GM19035 (cell line): ENCODE data around the gene RPS6KA3.
"Not testable (repeated sequence)": the region's sequence is repeated elsewhere in the genome, so short reads cannot be mapped to it uniquely, and the experiment has no call there.

ENCODE experiments used
- ATAC-seq: cut with Tn5 transposase; IDR thresholded peaks from one replicate; pipeline ENCODE4 v1.9.1; 2021; ENCODE audit not compliant: unreplicated experiment

Gene RPS6KA3

GRCh38 chrX:20265726-20266681, 705 bp downstream of the RPS6KA3 start:
- ATAC-seq = peak; percentile 14

DNA sequence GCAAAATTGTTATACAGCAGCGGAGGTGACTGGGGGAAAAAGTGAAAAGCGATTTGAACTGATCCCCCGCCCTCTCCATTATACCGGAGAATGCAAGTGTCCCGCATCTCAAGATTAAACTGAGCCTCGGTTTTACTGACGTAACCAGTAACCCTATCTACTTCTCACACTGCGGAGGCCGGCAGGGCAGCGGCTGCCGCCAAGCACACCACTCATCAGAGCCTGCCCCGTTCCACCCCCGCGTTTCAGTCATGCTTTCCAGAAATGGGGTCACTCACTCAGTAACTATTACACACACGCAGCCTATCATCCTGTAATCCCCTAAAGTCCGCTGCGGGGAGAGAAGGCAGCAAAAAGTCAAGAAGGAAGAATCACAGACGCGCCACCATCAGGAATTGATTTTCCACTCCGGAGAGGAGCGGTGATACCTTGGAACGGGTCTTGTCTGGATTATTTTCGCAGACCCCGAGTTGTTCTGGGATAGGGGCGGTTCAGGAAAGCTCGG, 1.4 kb downstream of the RPS6KA3 start:
- ATAC-seq = peak; percentile 32

DNA sequence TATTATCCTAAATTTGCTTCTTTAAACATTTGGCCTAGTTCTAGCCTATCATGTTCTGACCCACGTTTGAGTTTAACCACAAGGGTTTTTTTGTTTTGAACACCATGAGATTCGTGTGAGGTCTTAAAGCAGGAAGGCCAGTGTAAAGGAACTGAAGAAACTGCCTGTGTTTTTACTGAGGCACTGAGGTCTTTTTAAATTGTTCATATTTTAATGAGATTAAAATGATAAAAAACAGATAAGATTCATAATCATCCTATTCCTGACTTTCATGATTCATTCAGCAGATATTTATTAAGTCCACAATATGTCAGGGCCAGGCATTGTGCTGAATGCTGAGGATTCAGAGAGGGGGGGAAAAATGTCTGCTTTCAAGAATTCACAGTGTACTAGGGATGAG, 3.2 kb downstream of the RPS6KA3 start:
- peak; percentile 26 for ATAC-seq

DNA sequence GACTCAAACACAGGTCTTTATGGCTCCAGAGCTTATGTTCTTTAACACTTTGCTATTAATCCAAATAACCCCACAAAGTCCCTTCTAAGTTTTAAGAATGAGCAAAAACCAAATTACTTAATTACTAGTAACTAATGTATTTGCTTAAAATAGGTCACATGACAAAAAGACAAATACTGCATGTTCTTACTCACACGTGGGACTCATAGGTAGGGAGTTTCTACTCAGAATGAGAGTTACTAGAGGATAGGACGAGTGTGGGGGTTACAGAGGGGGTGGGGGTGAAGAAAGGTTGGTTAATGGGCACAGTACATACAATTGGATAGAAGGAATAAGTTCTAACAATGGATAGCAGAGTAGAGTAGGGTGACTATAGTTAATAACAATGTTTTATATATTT, 5.8 kb downstream of the RPS6KA3 start:
- ATAC-seq = no peak

GRCh38 chrX:20254712-20255299, 11.9 kb downstream of the RPS6KA3 start:
- no peak for ATAC-seq

DNA sequence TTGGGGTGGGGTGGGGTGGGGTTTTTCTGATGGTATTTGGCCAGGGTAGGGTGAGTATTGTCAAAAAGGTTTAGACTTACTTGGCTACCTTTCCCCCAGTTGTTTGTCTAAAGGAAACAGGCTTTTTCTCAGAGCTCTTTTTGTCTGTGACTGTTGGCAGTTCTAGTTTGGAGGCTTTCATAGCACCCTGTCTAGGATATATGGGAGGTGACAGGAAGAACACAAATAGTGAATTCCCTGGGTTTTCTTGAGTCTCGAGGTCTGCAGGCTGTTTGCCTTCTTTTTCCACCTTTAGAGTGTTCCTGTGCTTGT, 13.5 kb downstream of the RPS6KA3 start:
- ATAC-seq = no peak

GRCh38 chrX:20252381-20253231, 14.1 kb downstream of the RPS6KA3 start:
- ATAC-seq = no peak

DNA sequence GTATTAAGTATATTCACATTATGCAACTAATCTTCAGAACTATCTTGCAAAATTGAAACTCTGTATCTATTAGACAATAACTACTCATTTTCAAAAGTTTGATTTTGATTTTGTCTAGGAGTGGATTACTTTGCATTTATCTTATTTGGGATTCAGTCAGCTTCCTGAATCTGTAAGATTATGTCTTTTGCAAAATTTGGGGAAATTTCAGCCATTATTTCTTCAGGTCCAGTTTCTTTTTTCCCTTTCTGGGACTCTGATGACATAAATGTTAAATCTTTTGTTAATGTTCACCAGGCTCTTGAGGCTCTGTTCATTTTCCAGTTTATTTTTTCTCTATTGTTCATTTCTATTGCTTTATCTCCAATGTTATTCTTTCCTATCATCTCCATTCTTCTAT, 15.0 kb downstream of the RPS6KA3 start:
- no peak for ATAC-seq

- ATAC-seq = not testable (repeated sequence)
Observed at GRCh38 chrX:20250146-20250545, 16.6 kb downstream of the RPS6KA3 start.

- no peak for ATAC-seq
Observed at GRCh38 chrX:20248592-20249192, 18.0 kb downstream of the RPS6KA3 start.

DNA sequence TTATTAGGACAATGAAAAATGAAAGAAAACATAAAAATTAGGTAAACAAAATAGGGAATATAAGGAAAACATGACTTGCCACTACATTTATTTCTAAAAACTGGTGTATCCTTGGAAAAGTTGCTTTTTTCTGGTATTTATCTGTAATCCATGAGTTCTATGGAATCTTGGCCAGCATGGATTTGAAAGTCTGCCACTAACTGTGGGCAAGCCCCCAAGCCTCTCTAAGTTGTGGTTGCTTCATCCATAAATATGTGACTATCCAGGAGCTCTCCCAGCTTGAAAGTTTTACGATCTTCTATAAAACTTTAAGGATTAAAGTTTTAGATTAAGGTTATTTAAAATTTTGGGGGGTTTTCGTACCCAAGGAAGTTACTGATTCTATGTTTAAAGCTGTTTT, 21.8 kb downstream of the RPS6KA3 start:
- no peak for ATAC-seq

DNA sequence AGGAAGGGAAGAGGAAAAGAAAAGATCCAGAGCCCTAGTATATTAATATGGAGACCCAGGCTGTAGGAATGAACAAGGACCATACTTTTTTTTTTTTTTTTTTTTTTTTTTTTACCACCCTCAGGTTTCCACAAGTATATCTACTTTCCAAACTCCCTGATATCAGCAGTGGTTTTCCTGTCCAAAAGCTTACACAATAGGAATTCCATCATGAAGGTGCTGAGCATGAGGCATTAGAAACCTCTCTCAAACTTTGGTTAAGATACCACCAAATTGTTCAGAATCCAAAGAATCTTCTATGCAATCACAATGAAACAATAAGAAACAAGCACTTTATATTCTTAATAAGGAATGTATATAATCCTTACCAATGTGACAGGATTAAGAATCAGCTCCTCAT, 26.5 kb downstream of the RPS6KA3 start:
- ATAC-seq = no peak

GRCh38 chrX:20237864-20238263, 28.8 kb downstream of the RPS6KA3 start:
- ATAC-seq = no peak

GRCh38 chrX:20235755-20236154, 31.0 kb downstream of the RPS6KA3 start:
- ATAC-seq = no peak

DNA sequence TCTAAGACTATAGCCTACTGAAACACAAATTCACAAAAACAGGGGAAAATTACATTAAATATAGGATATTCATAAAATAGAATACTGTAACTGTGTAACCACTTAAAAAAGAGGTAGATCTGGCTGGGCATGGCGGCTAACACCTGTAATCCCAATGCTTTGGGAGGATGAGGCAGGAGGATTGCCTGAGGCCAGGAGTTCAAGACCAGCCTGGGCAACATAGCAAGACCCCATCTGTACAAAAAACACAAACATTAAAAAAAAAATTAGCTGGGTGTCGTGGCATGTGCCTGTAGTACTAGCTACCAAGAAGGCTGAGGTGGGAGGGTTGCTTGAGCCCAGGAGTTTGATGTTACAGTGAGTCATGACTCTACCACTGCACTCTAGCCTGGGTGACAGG, 33.4 kb downstream of the RPS6KA3 start:
- ATAC-seq = no peak

DNA sequence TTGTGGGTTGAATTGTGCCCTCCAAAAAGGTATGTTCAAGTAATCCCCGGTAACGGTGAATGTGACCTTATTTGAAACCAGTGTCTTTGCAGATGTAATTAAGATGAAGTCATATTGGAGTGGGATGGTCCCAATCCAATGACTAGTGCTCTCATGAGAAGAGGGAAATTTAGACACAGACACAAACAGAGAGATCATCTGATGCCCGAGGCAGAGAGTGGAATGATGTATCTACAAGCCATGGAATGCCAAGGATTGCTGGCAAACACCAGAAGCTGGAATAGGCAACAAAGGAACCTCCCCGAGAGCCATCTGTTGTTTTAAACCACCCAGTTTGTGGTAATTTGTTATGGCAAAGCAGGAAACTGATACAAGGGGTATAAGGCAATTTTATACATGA, 35.1 kb downstream of the RPS6KA3 start:
- ATAC-seq = no peak

DNA sequence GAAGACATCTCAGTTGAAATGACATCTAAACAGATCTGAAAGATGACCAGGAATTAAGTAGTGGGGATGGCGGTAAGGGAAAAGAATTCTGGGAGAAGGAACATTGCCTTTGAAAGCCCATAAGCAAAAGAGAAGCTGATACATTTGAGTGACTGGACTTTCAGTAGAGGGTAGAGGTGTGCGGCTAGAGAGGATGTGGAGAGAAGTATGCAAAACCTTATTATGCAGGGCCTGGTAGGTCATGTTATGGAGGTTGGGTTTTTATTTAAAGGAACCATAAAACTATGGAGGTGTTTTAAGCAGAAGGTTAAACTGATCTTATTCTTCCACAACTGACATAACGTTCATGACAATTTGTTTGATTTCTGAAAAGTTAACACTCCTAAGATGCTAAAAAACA, 36.3 kb downstream of the RPS6KA3 start:
- no peak for ATAC-seq

- ATAC-seq = no peak
Observed at GRCh38 chrX:20229155-20229554, 37.6 kb downstream of the RPS6KA3 start.

DNA sequence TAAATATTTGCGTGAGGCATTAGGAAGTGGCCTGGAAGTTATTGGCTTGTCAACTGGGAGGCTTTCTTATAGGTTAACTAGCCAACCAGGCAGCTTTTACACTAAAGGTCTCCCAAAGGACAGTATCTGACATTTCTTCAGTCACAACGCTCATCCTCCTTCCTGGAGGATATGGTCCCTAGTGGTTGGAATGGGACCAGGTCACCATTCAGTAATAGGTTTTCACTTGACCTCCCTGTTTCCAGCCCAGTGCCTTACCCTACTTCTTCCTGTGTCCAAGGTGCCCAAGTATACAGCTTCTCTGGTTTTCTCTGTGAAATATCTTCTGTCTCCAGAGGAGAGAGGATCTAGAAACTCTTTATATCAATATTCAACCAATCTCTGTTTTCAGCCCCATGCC, 38.5 kb downstream of the RPS6KA3 start:
- no peak for ATAC-seq

DNA sequence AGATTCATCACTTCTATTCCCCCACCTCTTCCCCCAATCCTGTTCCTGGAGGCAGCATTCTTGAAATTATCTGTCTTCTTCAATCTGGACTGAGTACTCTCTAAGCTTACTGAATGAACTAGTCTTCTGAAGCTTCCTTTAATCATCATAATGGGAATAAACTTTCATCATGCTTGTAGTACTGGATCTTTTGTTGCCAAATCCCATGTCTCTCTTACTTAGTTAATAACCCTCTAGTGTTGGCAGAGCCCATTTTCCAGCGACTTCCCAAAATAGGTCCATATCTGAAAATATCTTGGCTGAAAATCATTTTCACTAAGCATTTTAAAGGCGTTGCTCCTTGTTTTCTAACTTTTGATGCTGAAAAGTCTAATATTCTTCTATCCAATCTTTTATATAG, 39.6 kb downstream of the RPS6KA3 start:
- no peak for ATAC-seq

DNA sequence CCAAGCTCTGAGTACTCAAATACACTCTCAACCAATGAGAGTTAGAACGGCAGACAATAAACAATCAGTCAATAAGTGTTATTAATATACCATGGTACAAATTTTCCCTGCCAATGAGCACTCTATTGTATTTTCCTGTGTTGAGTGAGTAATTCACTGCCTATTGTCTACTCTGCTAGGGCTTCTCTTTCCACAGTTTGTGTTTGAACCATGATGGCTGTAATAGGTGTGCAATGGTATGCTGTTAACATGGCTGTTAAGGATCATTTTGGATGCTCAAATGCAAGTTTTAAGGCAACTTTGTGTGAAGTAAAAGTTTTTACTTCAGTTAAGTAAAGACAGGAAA, 41.2 kb downstream of the RPS6KA3 start:
- ATAC-seq = peak; percentile 6
